CD14-positive monocyte (primary cell): ENCODE measurements around the gene SRPK2. TPM values are rescaled to one million over a fixed set of nuclear protein-coding genes. Genes with fewer than 3 reads are reported as not detected.
A peak's percentile ranks its signal among the peaks of the same experiment; 100 is the strongest.

Source experiments
- DNase-seq, 3 donors: peaks; one replicate each; pipeline ENCODE4 v3.0.0-alpha.2; 2011 to 2022
- H2AFZ ChIP-seq: 2 replicates; pipeline ENCODE4 v1.6.0; 2012; ENCODE audit warnings: mild to moderate bottlenecking, low read depth, low read length, inconsistent platforms; ENCODE audit not compliant: insufficient read depth, poor library complexity, severe bottlenecking
- H3K27ac ChIP-seq, 2 donors: 1 replicate in 1 of 2; 2 replicates in 1 of 2; pipeline ENCODE4 v1.5.1; 2012 to 2013; ENCODE audit warnings: low read length in 2 of 2, control low read depth in 1 of 2, inconsistent platforms in 1 of 2, low read depth in 1 of 2, mild to moderate bottlenecking in 1 of 2
- H3K27me3 ChIP-seq, 2 donors: one replicate each; pipeline versions ENCODE4 v1.6.0 to v1.6.1; 2011 to 2013; ENCODE audit warnings: low read length in 2 of 2; ENCODE audit not compliant: control insufficient read depth in 2 of 2, insufficient read depth in 2 of 2
- H3K36me3 ChIP-seq, 2 donors: replicated peaks in 1 of 2; 1 replicate in 1 of 2; 2 replicates in 1 of 2; pipeline versions ENCODE4 v1.5.1 to v1.6.1; 2012 to 2013; ENCODE audit warnings: low read length in 2 of 2, control low read depth in 1 of 2, inconsistent platforms in 1 of 2, mild to moderate bottlenecking in 1 of 2; ENCODE audit not compliant: insufficient read depth in 2 of 2, control insufficient read depth in 1 of 2
- H3K4me1 ChIP-seq, 2 donors: 1 replicate in 1 of 2; 2 replicates in 1 of 2; pipeline versions ENCODE4 v1.5.1 to v1.6.1; 2012 to 2013; ENCODE audit warnings: low read length in 2 of 2, control low read depth in 1 of 2, inconsistent platforms in 1 of 2, mild to moderate bottlenecking in 1 of 2, moderate library complexity in 1 of 2; ENCODE audit not compliant: insufficient read depth in 2 of 2, control insufficient read depth in 1 of 2
- H3K4me2 ChIP-seq: replicated peaks from 2 replicates; pipeline ENCODE3; 2012; ENCODE audit warnings: low read length, moderate library complexity, mild to moderate bottlenecking; ENCODE audit not compliant: poor library complexity, severe bottlenecking; ENCODE audit errors: extremely low read depth
- H3K4me3 ChIP-seq, 3 experiments: fragments of 200-600 bp in 1 of 3; sonication (generic) in 1 of 3; replicated peaks in 1 of 3; 1 replicate in 2 of 3; 2 replicates in 1 of 3; pipeline ENCODE4 v1.5.1; 2011 to 2013; ENCODE audit warnings: low read length in 3 of 3, mild to moderate bottlenecking in 3 of 3, control low read depth in 2 of 3, low read depth in 2 of 3, inconsistent platforms in 1 of 3, moderate library complexity in 1 of 3
- H3K79me2 ChIP-seq: 2 replicates; pipeline ENCODE4 v1.6.0; 2012; ENCODE audit warnings: mild to moderate bottlenecking, control low read depth, inconsistent platforms, low read length, moderate library complexity; ENCODE audit not compliant: insufficient read depth
- H3K9ac ChIP-seq: 2 replicates; pipeline ENCODE4 v1.6.0; 2017; ENCODE audit warnings: low read length, mild to moderate bottlenecking; ENCODE audit not compliant: insufficient read depth, poor library complexity, severe bottlenecking
- H3K9me3 ChIP-seq, 2 donors: replicated peaks in 1 of 2; 1 replicate in 1 of 2; 2 replicates in 1 of 2; pipeline versions ENCODE4 v1.5.1 to v1.6.1; 2012 to 2013; ENCODE audit warnings: low read length in 2 of 2, control low read depth in 1 of 2; ENCODE audit not compliant: control insufficient read depth in 1 of 2, insufficient read depth in 1 of 2
- H4K20me1 ChIP-seq: 2 replicates; pipeline ENCODE4 v1.6.0; 2012; ENCODE audit warnings: mild to moderate bottlenecking, low read length, control low read depth, moderate library complexity; ENCODE audit not compliant: insufficient read depth
- H3K27ac Mint-ChIP-seq, 7 donors: one replicate each; pipeline ENCODE4 v1.8.0; 2020; ENCODE audit warnings: mild to moderate bottlenecking in 7 of 7, mixed read lengths in 7 of 7, moderate library complexity in 6 of 7, inconsistent platforms in 2 of 7
- H3K27me3 Mint-ChIP-seq, 3 donors: one replicate each; pipeline ENCODE4 v1.8.0; 2021 to 2022; ENCODE audit warnings: low read depth in 3 of 3, mild to moderate bottlenecking in 3 of 3, mixed read lengths in 3 of 3, moderate library complexity in 3 of 3, inconsistent platforms in 1 of 3
- H3K36me3 Mint-ChIP-seq, 2 donors: one replicate each; pipeline ENCODE4 v1.8.0; 2020; ENCODE audit warnings: mixed read lengths in 2 of 2, inconsistent platforms in 1 of 2, mild to moderate bottlenecking in 1 of 2
- H3K4me1 Mint-ChIP-seq: one replicate; pipeline ENCODE4 v1.8.0; 2020; ENCODE audit warnings: mild to moderate bottlenecking, mixed read lengths
- H3K4me3 Mint-ChIP-seq, 2 donors: one replicate each; pipeline ENCODE4 v1.8.0; 2020; ENCODE audit warnings: mild to moderate bottlenecking in 2 of 2, mixed read lengths in 2 of 2, moderate library complexity in 1 of 2
- H3K9me3 Mint-ChIP-seq, 7 donors: one replicate each; pipeline ENCODE4 v1.8.0; 2020 to 2022; ENCODE audit warnings: mixed read lengths in 7 of 7, mild to moderate bottlenecking in 6 of 7, moderate library complexity in 6 of 7, inconsistent platforms in 2 of 7
- WGBS: methylation state at CpG from one replicate; pipeline ENCODE4 v1.1.5; 2013; ENCODE audit warnings: missing lambda C conversion rate; ENCODE audit not compliant: insufficient coverage; 5-methylcytosine and 5-hydroxymethylcytosine counted together
- intact Hi-C, 2 donors: fragments of 100-400 bp; cut with micrococcal nuclease; formaldehyde crosslinking; loops; one replicate each; pipeline versions ENCODE4 v1.15.0 to v1.15.1; 2023
- polyA plus RNA-seq, 3 donors: library from polyadenylated mRNA; depleted of rRNA in 1 of 3; unstranded in 2 of 3; stranded (reverse) in 1 of 3; fragments of 300-500 nt in 2 of 3; fragments of >200 nt in 1 of 3; fragmentation: Illumina TruSeq in 2 of 3; gene quantifications; 1 replicate in 2 of 3; 2 replicates in 1 of 3; pipeline ENCODE4 v1.2.3, GENCODE V29; 2012 to 2021
- TF ChIP-seq, protein P1 (sequence below): fragments of 200-600 bp; IDR thresholded peaks from one replicate; pipeline ENCODE4 v1.8.0; 2022; ENCODE audit warnings: antibody characterized with exemption, mild to moderate bottlenecking

The SRPK2 gene
- polyA plus RNA-seq, 3 donors = 12.6 to 37.7 (median 30.0) TPM

DNA sequence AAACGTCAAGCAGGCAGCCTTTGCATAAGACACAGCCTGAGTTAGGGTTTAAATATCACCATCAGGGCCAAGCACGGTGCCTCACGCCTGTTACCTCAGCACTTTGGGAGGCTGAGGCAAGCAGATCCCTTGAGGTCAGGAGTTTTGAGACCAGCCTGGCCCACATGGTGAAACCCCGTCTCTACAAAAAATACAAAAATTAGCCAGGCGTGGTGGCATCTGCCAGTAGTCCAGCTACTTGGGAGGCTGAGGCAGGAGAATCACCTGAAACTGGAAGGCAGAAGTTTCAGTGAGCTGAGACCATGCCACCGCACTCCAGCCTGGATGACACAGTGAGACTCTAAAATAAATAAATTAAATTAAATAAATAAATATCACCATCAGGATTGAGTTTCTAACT is 33.0 kb downstream of the SRPK2 start:
- Histone ChIP-seq H3K9me3 (no peaks in the 10 kb centered on the region), H4K20me1 (peaks cover 14% of the 10 kb centered on the region), H3K79me2 (peaks cover 78% of the 10 kb centered on the region), H3K9ac (no peak overlapping the region), H3K27ac (no peak overlapping the region), H3K4me2 (no peak overlapping the region), H3K27me3 (no peaks in the 10 kb centered on the region), H3K4me1 (peaks cover 39 to 41% of the 10 kb centered on the region in 2 donors), H3K36me3 (no peaks in the 10 kb centered on the region), H3K4me3 (no peak overlapping the region), H2AFZ (no peak overlapping the region)
- no peak overlapping the region for H3K27ac Mint-ChIP-seq
- WGBS = 100% methylated on average over 2 of the region's 6 CpGs
- TF ChIP-seq, protein P1, sequence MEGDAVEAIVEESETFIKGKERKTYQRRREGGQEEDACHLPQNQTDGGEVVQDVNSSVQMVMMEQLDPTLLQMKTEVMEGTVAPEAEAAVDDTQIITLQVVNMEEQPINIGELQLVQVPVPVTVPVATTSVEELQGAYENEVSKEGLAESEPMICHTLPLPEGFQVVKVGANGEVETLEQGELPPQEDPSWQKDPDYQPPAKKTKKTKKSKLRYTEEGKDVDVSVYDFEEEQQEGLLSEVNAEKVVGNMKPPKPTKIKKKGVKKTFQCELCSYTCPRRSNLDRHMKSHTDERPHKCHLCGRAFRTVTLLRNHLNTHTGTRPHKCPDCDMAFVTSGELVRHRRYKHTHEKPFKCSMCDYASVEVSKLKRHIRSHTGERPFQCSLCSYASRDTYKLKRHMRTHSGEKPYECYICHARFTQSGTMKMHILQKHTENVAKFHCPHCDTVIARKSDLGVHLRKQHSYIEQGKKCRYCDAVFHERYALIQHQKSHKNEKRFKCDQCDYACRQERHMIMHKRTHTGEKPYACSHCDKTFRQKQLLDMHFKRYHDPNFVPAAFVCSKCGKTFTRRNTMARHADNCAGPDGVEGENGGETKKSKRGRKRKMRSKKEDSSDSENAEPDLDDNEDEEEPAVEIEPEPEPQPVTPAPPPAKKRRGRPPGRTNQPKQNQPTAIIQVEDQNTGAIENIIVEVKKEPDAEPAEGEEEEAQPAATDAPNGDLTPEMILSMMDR = no peak
- intact Hi-C loops = no loop called here
- H3K9me3 Mint-ChIP-seq = no peaks in the 10 kb centered on the region
- H3K4me3 Mint-ChIP-seq = no peak overlapping the region
- H3K4me1 Mint-ChIP-seq = peaks cover 43% of the 10 kb centered on the region
- H3K27me3 Mint-ChIP-seq = peaks cover 0 to 7% (median 3%) of the 10 kb centered on the region in 3 donors
- no peak for DNase-seq
- peaks cover 3% of the 10 kb centered on the region in 2 donors for H3K36me3 Mint-ChIP-seq

DNA sequence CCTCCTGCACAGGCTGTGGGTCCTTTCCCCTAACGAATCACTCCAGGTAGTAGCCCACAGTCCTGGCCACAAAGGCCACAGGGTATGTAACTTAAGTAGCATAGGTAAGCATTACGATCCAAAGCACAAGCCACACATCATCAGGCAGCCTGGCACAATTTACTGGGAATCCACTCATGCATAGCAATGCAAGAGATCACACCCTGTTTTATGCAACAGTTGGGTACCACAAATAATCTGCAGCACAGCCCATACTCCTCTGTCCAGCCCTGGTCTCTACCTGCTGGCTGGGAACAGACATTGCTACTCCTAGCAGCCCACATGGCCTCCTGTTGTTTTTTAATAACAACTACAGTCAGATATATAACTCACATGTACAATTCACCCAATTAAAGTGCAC is 34.3 kb downstream of the SRPK2 start:
- no peak overlapping the region for H3K4me2 ChIP-seq
- peak overlapping the region in 6 of 7 donors; percentile 61 to 97 (median 94) for H3K27ac Mint-ChIP-seq
- no peak overlapping the region for H2AFZ ChIP-seq
- DNase-seq = no peak
- peaks cover 83% of the 10 kb centered on the region for H3K79me2 ChIP-seq
- no peaks in the 10 kb centered on the region for H3K9me3 ChIP-seq
- H4K20me1 ChIP-seq = peaks cover 14% of the 10 kb centered on the region
- peak overlapping the region; percentile 10 to 70 for H3K27ac ChIP-seq
- no peak overlapping the region for H3K9ac ChIP-seq
- H3K4me3 Mint-ChIP-seq = no peak overlapping the region
- no peaks in the 10 kb centered on the region for H3K36me3 Mint-ChIP-seq
- no peaks in the 10 kb centered on the region for H3K36me3 ChIP-seq
- peaks cover 49 to 50% of the 10 kb centered on the region in 2 donors for H3K4me1 ChIP-seq
- H3K27me3 ChIP-seq = no peaks in the 10 kb centered on the region
- H3K9me3 Mint-ChIP-seq = no peaks in the 10 kb centered on the region
- H3K4me3 ChIP-seq = no peak overlapping the region
- peaks cover 48% of the 10 kb centered on the region for H3K4me1 Mint-ChIP-seq
- 86% methylated on average over 1 of the region's 2 CpGs for WGBS
- intact Hi-C loops = no loop called here
- H3K27me3 Mint-ChIP-seq = peaks cover 0 to 7% (median 3%) of the 10 kb centered on the region in 3 donors
- TF ChIP-seq, protein P1 = no peak
